Measurements from ENCODE around the gene ZNF730.

- TF ChIP-seq EP300 (IDR thresholded peaks at IDR 0.05) (no peak), CTCF (IDR thresholded peaks at IDR 0.05) (peak in 1 of 5 experiments; percentile 18)
Observed at GRCh38 chr19:23070353-23071146, 46.3 kb upstream of the ZNF730 start.

Data from tibial nerve (tissue), 4 donors.